Osteocyte (in vitro differentiated cells): ENCODE data around the gene PML. TPM values are rescaled to one million over a fixed set of nuclear protein-coding genes. Genes with fewer than 3 reads are reported as not detected.

Experiments
- DNase-seq: peaks from one replicate; pipeline ENCODE4 v3.0.0; 2021; ENCODE audit warnings: mixed read lengths; ENCODE audit not compliant: unreplicated experiment; ENCODE audit errors: extremely low spot score
- H3K27ac Mint-ChIP-seq: one replicate; pipeline ENCODE4 v1.8.0; 2021; ENCODE audit warnings: mild to moderate bottlenecking, mixed read lengths; ENCODE audit not compliant: unreplicated experiment
- H3K27me3 Mint-ChIP-seq: one replicate; pipeline ENCODE4 v1.8.0; 2021; ENCODE audit warnings: mixed read lengths; ENCODE audit not compliant: unreplicated experiment
- H3K36me3 Mint-ChIP-seq: one replicate; pipeline ENCODE4 v1.8.0; 2021; ENCODE audit warnings: mixed read lengths; ENCODE audit not compliant: unreplicated experiment
- H3K4me1 Mint-ChIP-seq: one replicate; pipeline ENCODE4 v1.8.0; 2021; ENCODE audit warnings: mixed read lengths; ENCODE audit not compliant: unreplicated experiment
- H3K4me3 Mint-ChIP-seq: one replicate; pipeline ENCODE4 v1.8.0; 2021; ENCODE audit warnings: mild to moderate bottlenecking, moderate library complexity, mixed read lengths; ENCODE audit not compliant: unreplicated experiment
- H3K9me3 Mint-ChIP-seq: one replicate; pipeline ENCODE4 v1.8.0; 2021; ENCODE audit warnings: mixed read lengths; ENCODE audit not compliant: unreplicated experiment
- total RNA-seq: library from RNA; stranded (reverse); gene quantifications from 2 replicates; pipeline ENCODE4 v1.2.1, GENCODE V29; 2021
- TF ChIP-seq, protein P1 (sequence below): fragments of 200-600 bp; sonication (generic); IDR thresholded peaks from 2 replicates; pipeline ENCODE4 v1.5.0; 2021; ENCODE audit warnings: antibody characterized with exemption, mild to moderate bottlenecking, moderate library complexity

Gene PML
- total RNA-seq, 1 donor from 2014 or later = 63.1 TPM

DNA sequence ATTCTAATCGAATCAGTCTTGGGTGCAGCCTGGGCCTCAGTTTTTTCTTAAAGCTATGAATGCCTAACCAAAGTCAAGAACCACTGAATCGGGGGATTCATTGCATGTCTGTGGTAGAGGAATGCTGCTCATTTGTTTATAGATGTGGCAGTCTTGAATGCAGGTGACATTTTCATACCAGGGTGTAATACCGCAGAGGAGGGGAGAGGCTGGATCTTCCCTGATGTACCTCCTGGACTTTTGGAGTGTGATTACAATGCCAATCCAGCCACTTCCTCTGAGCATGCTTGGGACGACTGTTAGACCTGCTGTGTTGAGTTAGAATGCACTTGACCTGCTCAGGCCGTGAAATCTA lies 45.1 kb downstream of the PML start:
- Mint-ChIP-seq H3K27me3 (no peaks in the 10 kb centered on the region), H3K27ac (peak overlapping the region; percentile 97), H3K36me3 (peaks cover 8% of the 10 kb centered on the region), H3K9me3 (no peaks in the 10 kb centered on the region), H3K4me3 (no peak overlapping the region), H3K4me1 (peaks cover 52% of the 10 kb centered on the region)
- TF ChIP-seq, protein P1, sequence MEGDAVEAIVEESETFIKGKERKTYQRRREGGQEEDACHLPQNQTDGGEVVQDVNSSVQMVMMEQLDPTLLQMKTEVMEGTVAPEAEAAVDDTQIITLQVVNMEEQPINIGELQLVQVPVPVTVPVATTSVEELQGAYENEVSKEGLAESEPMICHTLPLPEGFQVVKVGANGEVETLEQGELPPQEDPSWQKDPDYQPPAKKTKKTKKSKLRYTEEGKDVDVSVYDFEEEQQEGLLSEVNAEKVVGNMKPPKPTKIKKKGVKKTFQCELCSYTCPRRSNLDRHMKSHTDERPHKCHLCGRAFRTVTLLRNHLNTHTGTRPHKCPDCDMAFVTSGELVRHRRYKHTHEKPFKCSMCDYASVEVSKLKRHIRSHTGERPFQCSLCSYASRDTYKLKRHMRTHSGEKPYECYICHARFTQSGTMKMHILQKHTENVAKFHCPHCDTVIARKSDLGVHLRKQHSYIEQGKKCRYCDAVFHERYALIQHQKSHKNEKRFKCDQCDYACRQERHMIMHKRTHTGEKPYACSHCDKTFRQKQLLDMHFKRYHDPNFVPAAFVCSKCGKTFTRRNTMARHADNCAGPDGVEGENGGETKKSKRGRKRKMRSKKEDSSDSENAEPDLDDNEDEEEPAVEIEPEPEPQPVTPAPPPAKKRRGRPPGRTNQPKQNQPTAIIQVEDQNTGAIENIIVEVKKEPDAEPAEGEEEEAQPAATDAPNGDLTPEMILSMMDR = no peak
- no peak for DNase-seq

DNA sequence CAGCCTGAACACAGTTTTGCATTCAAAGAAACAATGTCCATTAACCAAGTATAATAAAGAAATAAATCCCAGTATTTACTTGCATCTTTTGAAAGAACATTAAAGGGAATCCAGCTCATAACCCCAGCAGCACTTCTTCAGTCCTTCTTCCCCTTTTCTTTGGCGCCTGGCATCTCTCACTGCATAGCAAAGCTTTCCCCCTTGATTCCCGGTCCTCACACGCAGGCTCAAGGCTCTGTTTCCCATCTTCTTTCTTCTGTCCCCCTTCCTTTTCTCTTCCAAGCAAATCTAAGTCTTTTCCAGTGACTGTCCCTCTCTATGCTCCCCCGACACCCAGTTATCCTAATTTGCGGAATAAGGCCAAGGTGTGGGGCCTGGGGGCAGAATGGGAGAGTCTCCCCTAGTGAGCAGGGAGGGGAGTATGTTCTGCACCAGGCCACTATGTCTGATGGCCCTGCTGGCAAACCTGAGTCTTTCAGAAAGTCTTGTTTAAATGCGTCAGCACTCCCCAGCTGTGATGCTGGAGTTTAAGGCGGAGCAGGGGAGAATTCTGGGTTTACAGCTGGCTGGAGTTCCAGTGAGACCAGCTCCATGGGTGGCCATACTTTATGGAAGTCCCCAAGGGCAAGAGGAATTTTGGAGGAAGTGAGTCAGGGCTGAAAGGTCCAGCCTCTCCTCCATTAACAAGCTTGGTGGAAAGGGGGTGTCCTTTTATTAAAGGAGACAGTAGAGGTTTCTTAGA lies 45.8 kb downstream of the PML start:
- Mint-ChIP-seq H3K27me3 (no peaks in the 10 kb centered on the region), H3K36me3 (peaks cover 8% of the 10 kb centered on the region), H3K27ac (peak overlapping the region; percentile 97), H3K4me1 (peaks cover 52% of the 10 kb centered on the region), H3K4me3 (peak overlapping the region; percentile 60), H3K9me3 (no peaks in the 10 kb centered on the region)
- DNase-seq = peak; percentile 91
- TF ChIP-seq, protein P1 = no peak

DNA sequence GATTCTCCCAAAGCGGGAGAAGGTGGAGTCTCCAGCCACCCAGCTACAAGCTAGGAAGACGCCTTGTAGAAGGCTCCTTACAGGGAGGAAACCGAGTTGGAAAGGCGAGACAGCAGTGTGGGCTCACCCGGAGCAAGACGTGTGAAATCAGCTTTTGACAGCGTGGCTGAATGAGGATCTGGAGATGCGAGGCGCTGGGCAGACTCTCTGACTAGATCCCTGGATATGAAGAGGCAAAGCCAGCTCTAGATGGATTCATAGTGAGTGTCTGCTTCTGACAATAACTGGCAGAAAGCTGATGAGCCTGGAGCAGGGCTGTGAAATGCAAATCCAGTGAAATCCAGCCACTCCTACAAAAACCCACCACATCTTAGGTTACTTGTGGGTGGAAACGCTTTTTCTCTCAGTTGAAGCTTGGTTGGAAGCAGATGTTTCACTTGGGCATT lies 46.8 kb downstream of the PML start:
- Mint-ChIP-seq H3K9me3 (no peaks in the 10 kb centered on the region), H3K27ac (peak overlapping the region; percentile 97), H3K27me3 (no peaks in the 10 kb centered on the region), H3K36me3 (peaks cover 4% of the 10 kb centered on the region), H3K4me3 (no peak overlapping the region), H3K4me1 (peaks cover 55% of the 10 kb centered on the region)
- no peak for DNase-seq
- TF ChIP-seq, protein P1 = no peak

DNA sequence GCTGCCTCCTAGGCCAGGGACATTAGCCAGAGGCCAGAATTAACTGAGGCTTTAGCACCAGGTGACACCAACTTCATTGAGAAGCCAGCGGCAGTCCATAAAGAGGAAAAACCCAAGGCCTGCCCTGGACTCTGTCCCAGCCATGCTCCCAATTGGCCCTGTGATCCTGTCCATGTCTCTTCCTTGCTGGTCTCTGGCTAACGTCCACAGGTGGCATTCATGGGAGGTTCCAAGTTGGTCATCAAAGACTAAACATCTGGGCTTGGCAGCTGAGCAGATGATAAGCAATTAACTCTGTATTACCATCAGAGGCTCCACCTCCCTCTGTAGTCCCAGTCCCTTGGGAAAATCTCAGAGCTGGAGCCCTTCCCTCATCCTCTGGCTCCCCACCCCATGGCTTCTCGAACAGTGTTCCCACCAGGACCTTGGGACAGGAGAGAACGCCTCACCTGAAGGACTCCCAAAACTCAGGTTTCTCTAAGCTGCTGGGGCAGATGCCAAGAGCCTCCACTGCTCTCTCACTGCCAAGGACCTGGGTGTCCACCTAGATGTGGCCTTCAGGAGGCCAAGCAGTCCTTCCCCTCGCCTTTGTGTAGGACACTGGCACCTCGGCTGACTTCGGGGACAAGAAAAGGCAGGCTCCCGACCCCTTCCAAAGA lies 47.4 kb downstream of the PML start:
- TF ChIP-seq, protein P1 = no peak
- Mint-ChIP-seq H3K27ac (peak overlapping the region; percentile 31), H3K4me1 (peaks cover 49% of the 10 kb centered on the region), H3K4me3 (no peak overlapping the region), H3K9me3 (no peaks in the 10 kb centered on the region), H3K36me3 (no peaks in the 10 kb centered on the region), H3K27me3 (no peaks in the 10 kb centered on the region)
- no peak for DNase-seq
